ENCODE data around the gene DCXR.

DCXR gene

DNA sequence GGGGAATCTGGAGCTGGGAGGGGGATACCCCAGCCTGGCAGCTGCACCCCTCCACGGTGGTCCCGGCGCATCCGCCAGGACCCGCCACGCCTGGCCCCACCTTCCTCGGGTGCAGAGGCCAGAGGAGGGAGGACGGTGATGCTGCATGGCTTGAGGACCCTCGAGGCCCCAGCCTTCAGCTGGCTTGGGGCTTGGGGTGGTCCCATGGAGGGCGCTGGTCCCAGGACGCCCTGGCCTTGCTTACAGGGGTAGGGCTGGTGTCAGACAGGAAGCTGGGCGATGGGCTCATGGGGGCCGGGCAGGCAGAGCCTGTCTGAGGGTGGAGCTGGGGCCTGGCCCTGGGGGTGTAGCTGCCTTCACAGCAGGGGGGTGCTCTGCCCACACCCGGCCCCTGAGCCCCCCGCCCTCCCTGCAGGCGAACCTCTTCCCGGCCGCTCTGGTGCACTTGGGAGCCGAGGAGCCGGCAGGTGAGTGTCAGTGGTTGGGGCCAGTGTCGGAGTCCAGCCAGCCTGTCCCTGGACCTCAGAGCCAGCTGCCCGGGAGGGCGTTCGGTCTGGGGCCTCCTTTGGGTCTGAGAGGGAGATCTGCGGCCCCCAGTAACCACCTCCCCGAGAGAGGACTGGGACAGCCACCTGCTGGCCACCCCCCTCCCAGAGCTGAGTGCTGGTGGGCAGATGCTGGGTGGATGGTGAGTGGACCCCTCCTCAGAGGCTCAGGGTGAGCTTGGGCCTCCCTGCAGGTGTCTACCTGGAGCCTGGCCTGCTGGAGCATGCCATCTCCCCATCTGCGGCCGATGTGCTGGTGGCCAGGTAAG lies 21.2 kb downstream of the DCXR start:
- Histone ChIP-seq H3K9me3 (replicated peaks; ENCODE audit: low read length) (no peaks in the 10 kb centered on the region), H3K36me3 (ENCODE audit: insufficient read depth, low read length) (peaks cover 8% of the 10 kb centered on the region), H3K9ac (ENCODE audit: low read depth, low read length) (no peak overlapping the region), H3K4me3 (ENCODE audit: low read length) (no peak overlapping the region), H3K27me3 (ENCODE audit: control insufficient read depth, insufficient read depth, low read length) (no peaks in the 10 kb centered on the region), H3K4me2 (ENCODE audit: low read length) (no peak overlapping the region), H3K4me1 (ENCODE audit: control insufficient read depth, insufficient read depth, low read length) (peaks cover 6% of the 10 kb centered on the region)

GRCh38 chr17:82015311-82015971 lies 22.1 kb downstream of the DCXR start:
- H3K4me2 ChIP-seq (ENCODE audit: low read length) = no peak overlapping the region
- no peak overlapping the region for H3K4me3 ChIP-seq (ENCODE audit: low read length)
- peaks cover 8% of the 10 kb centered on the region for H3K36me3 ChIP-seq (ENCODE audit: insufficient read depth, low read length)
- H3K9me3 ChIP-seq (replicated peaks; ENCODE audit: low read length) = no peaks in the 10 kb centered on the region
- no peaks in the 10 kb centered on the region for H3K4me1 ChIP-seq (ENCODE audit: control insufficient read depth, insufficient read depth, low read length)
- H3K9ac ChIP-seq (ENCODE audit: low read depth, low read length) = no peak overlapping the region
- no peaks in the 10 kb centered on the region for H3K27me3 ChIP-seq (ENCODE audit: control insufficient read depth, insufficient read depth, low read length)

- Histone ChIP-seq H3K9me3 (replicated peaks; ENCODE audit: low read length) (no peaks in the 10 kb centered on the region), H3K4me3 (ENCODE audit: low read length) (no peak overlapping the region), H3K4me1 (ENCODE audit: control insufficient read depth, insufficient read depth, low read length) (no peaks in the 10 kb centered on the region), H3K36me3 (ENCODE audit: insufficient read depth, low read length) (peaks cover 8% of the 10 kb centered on the region), H3K4me2 (ENCODE audit: low read length) (no peak overlapping the region), H3K9ac (ENCODE audit: low read depth, low read length) (no peak overlapping the region), H3K27me3 (ENCODE audit: control insufficient read depth, insufficient read depth, low read length) (no peaks in the 10 kb centered on the region)
Observed at GRCh38 chr17:82014971-82015310, 22.6 kb downstream of the DCXR start.

DNA sequence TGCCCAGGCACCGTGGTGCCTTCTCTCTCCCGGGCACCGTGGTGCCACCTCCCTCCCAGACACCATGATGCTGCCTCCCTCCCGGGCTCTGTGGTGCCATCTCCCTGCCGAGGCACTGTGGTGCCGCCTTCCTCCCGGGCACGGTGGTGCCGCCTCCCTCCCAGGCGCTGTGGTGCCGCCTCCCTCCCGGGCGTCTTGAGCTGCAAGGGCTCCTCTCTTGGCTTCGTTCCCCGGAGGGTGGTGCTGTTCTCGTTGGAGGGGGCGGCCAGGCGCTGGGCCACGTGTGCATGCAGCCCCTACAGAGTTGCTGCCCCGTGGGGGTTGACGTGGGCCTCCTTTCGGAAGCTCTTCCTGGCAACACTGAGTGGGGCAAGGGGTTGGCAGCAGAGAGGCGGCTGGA lies 23.1 kb downstream of the DCXR start:
- no peak overlapping the region for H3K9ac ChIP-seq (ENCODE audit: low read depth, low read length)
- H3K36me3 ChIP-seq (ENCODE audit: insufficient read depth, low read length) = peaks cover 8% of the 10 kb centered on the region
- no peak overlapping the region for H3K4me2 ChIP-seq (ENCODE audit: low read length)
- no peaks in the 10 kb centered on the region for H3K4me1 ChIP-seq (ENCODE audit: control insufficient read depth, insufficient read depth, low read length)
- H3K4me3 ChIP-seq (ENCODE audit: low read length) = no peak overlapping the region
- no peaks in the 10 kb centered on the region for H3K9me3 ChIP-seq (replicated peaks; ENCODE audit: low read length)
- no peaks in the 10 kb centered on the region for H3K27me3 ChIP-seq (ENCODE audit: control insufficient read depth, insufficient read depth, low read length)

DNA sequence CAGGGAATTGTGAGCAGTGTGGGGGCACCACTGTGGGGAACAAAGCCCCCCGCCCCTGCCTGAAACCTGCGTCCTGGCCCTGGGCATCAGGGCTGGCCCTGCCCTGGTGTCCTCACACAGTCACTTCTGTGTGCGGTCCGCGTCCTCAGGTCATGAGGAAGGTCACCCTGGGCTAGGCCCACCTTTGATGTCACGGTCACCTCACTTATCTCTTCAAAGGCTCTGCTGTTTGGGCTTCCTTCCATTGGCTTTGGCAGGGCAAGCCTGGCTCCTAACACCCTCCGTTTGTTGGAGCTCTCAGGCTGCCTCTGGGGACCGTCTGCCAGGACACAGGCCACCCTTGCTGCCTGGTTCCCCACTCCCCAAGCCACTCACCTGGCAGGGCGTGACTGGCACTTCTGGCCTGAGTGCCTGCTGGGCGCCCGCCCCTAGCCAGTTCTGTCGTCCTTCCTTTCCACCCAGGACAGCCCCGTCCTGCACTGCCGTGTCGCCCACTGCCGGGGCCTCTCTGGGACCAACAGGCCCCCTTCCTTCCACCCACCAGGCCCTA lies 23.6 kb downstream of the DCXR start:
- H3K9ac ChIP-seq (ENCODE audit: low read depth, low read length) = no peak overlapping the region
- H3K36me3 ChIP-seq (ENCODE audit: insufficient read depth, low read length) = peaks cover 4% of the 10 kb centered on the region
- H3K9me3 ChIP-seq (replicated peaks; ENCODE audit: low read length) = no peaks in the 10 kb centered on the region
- no peak overlapping the region for H3K4me3 ChIP-seq (ENCODE audit: low read length)
- no peak overlapping the region for H3K4me2 ChIP-seq (ENCODE audit: low read length)
- no peaks in the 10 kb centered on the region for H3K27me3 ChIP-seq (ENCODE audit: control insufficient read depth, insufficient read depth, low read length)
- no peaks in the 10 kb centered on the region for H3K4me1 ChIP-seq (ENCODE audit: control insufficient read depth, insufficient read depth, low read length)

- no peaks in the 10 kb centered on the region for H3K4me1 ChIP-seq (ENCODE audit: control insufficient read depth, insufficient read depth, low read length)
- no peaks in the 10 kb centered on the region for H3K36me3 ChIP-seq (ENCODE audit: insufficient read depth, low read length)
- no peak overlapping the region for H3K9ac ChIP-seq (ENCODE audit: low read depth, low read length)
Observed at GRCh38 chr17:82013341-82013740, 24.2 kb downstream of the DCXR start.

GRCh38 chr17:82012640-82013295 lies 24.7 kb downstream of the DCXR start:
- Histone ChIP-seq H3K4me3 (ENCODE audit: low read length) (no peak overlapping the region), H3K4me1 (ENCODE audit: control insufficient read depth, insufficient read depth, low read length) (peaks cover 3% of the 10 kb centered on the region), H3K9ac (ENCODE audit: low read depth, low read length) (no peak overlapping the region), H3K4me2 (ENCODE audit: low read length) (no peak overlapping the region), H3K9me3 (replicated peaks; ENCODE audit: low read length) (no peaks in the 10 kb centered on the region), H3K36me3 (ENCODE audit: insufficient read depth, low read length) (no peaks in the 10 kb centered on the region), H3K27me3 (ENCODE audit: control insufficient read depth, insufficient read depth, low read length) (no peaks in the 10 kb centered on the region)

More at GRCh38 chr17:82013341-82013740, 24.2 kb downstream of the DCXR start:
- Histone ChIP-seq H3K4me2 (ENCODE audit: low read length) (no peak overlapping the region), H3K9me3 (replicated peaks; ENCODE audit: low read length) (no peaks in the 10 kb centered on the region), H3K4me3 (ENCODE audit: low read length) (no peak overlapping the region), H3K27me3 (ENCODE audit: control insufficient read depth, insufficient read depth, low read length) (no peaks in the 10 kb centered on the region)

- Histone ChIP-seq H3K9ac (ENCODE audit: low read depth, low read length) (no peak overlapping the region), H3K4me2 (ENCODE audit: low read length) (no peak overlapping the region), H3K27me3 (ENCODE audit: control insufficient read depth, insufficient read depth, low read length) (no peaks in the 10 kb centered on the region), H3K4me1 (ENCODE audit: control insufficient read depth, insufficient read depth, low read length) (peaks cover 8% of the 10 kb centered on the region), H3K9me3 (replicated peaks; ENCODE audit: low read length) (no peaks in the 10 kb centered on the region), H3K36me3 (ENCODE audit: insufficient read depth, low read length) (no peaks in the 10 kb centered on the region), H3K4me3 (ENCODE audit: low read length) (no peak overlapping the region)
Observed at GRCh38 chr17:82012261-82012639, 25.2 kb downstream of the DCXR start.

- no peaks in the 10 kb centered on the region for H3K9me3 ChIP-seq (replicated peaks; ENCODE audit: low read length)
- no peak overlapping the region for H3K4me2 ChIP-seq (ENCODE audit: low read length)
- H3K4me3 ChIP-seq (ENCODE audit: low read length) = no peak overlapping the region
- no peak overlapping the region for H3K9ac ChIP-seq (ENCODE audit: low read depth, low read length)
- no peaks in the 10 kb centered on the region for H3K27me3 ChIP-seq (ENCODE audit: control insufficient read depth, insufficient read depth, low read length)
- H3K4me1 ChIP-seq (ENCODE audit: control insufficient read depth, insufficient read depth, low read length) = peaks cover 13% of the 10 kb centered on the region
- no peaks in the 10 kb centered on the region for H3K36me3 ChIP-seq (ENCODE audit: insufficient read depth, low read length)
Observed at GRCh38 chr17:82011617-82012187, 25.8 kb downstream of the DCXR start.

GRCh38 chr17:82010575-82011525 lies 26.6 kb downstream of the DCXR start:
- peaks cover 21% of the 10 kb centered on the region for H3K4me1 ChIP-seq (ENCODE audit: control insufficient read depth, insufficient read depth, low read length)
- H3K36me3 ChIP-seq (ENCODE audit: insufficient read depth, low read length) = no peaks in the 10 kb centered on the region
- H3K9me3 ChIP-seq (replicated peaks; ENCODE audit: low read length) = no peaks in the 10 kb centered on the region
- no peak overlapping the region for H3K4me3 ChIP-seq (ENCODE audit: low read length)
- no peak overlapping the region for H3K9ac ChIP-seq (ENCODE audit: low read depth, low read length)
- H3K4me2 ChIP-seq (ENCODE audit: low read length) = no peak overlapping the region
- H3K27me3 ChIP-seq (ENCODE audit: control insufficient read depth, insufficient read depth, low read length) = no peaks in the 10 kb centered on the region
